HG02623 (cell line): ENCODE data around the gene MPDZ.

Source experiments
- ATAC-seq: cut with Tn5 transposase; IDR thresholded peaks from one replicate; pipeline ENCODE4 v1.9.1; 2021; ENCODE audit warnings: moderate library complexity; ENCODE audit not compliant: unreplicated experiment

MPDZ gene

DNA sequence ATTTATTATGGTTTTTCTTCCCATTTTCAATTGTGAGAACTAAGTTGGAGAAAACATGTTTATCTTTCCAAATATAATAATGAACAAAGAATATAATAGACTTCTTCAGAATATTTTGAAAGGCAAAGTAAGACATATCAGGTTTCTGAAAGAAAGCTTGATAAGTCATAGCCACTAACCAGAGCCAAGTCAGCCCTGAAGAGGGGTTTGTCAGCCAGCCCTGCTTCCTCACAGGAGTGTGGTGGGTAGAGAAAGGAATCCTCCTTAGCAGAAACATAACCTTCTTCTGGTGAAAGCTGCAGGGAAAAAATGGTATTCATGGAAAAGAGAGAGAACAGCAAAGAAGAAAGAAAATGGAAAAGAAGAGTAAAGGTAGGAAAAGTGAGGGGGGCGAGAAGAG lies 93.4 kb downstream of the MPDZ start:
- no peak for ATAC-seq

DNA sequence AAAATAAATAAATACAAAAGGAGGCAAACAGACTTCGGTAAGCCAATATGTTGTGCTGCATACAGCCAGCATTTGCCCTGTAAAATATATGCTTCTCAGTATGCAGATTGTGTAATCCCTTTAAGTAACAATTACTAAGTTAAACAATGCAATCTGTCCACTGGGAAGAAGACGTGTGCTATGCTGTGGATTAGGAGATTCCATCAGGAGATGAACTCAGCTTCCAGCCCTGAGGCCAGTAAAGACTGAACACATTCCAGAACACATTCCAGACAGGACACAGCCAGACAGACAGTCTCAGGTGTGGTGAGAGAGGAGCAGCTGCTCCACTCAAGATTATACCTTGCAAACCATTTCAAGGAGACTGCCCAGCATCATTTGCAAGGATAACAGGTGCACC lies 97.8 kb downstream of the MPDZ start:
- no peak for ATAC-seq

DNA sequence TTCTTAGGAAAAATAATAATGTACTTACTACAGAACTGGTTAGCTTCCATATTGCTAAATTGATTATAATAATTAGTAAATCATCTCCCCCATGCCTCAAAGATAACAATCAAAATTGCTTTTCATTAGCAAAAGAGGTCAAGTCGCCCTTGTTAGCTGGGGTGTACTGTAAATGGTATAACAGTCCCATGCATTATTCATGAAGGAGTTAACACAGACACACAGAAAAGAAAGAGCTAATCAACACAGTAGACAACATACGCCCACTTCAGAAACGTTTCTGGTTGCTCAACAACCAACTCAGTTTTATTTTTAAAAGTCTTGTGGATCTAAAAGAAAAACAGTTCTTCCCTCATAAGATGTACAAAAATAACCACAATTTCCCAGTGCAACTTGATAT lies 100.2 kb downstream of the MPDZ start:
- ATAC-seq: no peak

DNA sequence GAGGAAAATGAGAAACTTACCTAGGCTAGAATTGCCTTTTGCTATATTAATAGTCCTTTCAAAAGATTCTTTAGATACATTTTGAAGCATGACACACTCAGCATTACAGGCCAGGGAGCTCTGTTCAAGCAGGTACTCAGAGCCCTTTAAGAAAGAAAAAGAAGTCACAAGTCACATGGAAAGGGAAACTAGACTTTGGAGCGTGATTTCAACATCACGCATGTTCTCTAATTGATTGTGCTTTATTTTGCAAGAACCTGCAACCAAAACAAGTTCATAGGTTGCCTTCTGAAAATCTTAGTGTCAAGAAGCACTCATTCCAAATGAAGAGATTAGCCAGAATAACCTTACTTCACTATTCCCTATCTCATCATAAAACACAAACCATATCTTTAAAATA lies 103.8 kb downstream of the MPDZ start:
- ATAC-seq: no peak

DNA sequence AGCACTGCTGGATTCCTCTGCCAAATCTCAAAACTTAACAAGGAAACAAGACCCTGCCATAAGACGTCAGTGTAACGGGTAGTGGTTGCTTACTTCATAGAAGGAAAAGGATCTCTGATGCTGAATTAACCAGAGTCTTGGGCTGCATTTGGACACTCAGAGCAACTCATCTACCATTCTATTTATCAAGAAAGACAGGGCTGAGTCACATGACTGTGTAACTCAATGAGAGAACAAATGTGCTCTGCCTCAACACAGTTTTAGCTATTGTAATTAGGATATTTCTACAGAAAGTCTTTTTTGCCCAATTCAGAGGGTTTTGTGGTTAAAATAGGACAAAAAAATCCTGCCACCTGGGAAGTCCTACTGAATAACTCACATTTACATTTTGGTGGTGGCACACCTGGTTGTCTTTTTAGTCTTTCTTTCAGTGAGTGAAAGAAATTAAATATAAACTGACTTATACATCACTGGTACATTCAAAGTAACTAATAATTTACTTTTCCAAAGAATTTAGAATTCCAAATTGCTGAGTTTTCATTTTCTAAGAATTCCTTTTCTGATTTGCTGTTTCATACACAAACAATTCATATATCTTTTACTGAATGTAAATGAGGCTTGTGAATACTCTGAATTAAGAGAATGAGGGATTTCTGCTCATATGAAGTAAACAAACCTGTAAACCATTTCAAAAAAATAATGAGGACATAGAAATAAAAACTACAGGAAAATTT lies 104.4 kb downstream of the MPDZ start:
- ATAC-seq: no peak

DNA sequence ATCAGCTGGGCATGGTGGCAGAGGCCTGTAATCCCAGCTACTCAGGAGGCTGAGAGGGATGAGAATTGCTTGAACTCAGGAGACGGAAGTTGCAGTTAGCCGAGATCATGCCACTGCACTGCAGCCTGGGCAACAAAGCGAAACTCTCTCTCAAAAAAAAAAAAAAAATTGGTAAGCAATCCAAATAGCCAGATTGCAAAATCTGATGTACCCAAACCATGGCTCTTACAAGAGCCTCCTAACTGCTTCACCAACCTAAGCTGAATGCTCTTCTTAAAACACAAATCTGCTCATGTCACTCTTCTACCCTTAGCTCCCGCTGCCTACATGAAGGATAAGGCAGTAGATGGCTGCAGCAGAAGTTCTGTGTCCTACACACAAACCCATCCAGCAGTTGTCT lies 105.9 kb downstream of the MPDZ start:
- ATAC-seq: no peak

DNA sequence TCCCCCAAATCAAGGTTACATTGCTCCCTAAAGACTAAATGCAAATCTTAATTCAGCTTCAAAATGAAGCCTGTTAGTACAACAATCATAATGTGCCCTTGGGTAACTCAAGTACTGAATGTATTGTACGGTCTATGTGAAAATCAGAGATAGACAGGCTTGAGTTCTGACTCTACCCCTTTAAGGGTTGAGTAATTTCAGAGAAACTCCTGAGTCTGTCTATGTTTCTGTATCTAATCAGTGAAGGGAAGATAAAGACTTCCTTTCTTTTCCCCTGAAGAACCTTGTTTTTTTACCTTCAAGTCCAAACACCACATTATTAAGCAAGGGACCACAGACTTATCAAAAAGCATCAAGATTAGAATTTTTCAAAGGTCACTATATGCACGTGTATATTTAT lies 108.2 kb downstream of the MPDZ start:
- ATAC-seq: no peak

DNA sequence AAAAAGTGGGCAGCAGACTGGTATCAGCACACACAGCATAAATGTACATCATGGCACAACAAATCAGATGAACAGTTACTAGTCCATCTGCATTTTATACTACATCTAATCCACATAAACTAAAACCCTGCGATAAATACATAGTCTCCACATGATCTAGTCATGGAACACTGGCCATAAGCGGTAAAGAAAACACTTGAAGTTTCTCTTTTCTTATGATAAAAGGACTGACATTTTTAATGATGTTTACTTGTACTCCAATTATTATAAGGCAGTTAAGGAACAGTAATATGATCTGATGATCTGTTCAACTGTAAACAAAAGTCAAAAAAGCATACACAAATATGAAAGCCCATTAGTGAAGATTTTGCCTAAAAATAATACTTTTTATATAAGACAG lies 112.5 kb downstream of the MPDZ start:
- ATAC-seq: no peak

DNA sequence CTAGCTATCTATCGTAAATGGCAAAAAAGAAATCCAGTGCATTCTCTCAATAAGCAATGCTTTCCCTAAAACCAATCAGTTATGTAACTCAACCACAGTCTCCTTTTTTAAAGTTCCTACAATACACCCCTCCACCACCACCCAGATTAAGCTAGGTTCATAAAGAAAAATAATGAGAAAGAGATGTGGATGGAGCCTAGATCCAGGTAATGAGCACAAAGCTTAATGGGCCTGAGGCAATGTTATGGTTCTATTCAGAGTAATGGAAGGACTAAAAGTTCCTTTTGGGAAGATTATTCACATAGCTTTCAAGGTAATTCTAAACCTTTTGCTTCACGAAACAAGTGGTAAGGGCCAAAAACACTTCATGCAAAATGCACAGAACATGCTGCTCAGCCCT lies 113.5 kb downstream of the MPDZ start:
- ATAC-seq: no peak

DNA sequence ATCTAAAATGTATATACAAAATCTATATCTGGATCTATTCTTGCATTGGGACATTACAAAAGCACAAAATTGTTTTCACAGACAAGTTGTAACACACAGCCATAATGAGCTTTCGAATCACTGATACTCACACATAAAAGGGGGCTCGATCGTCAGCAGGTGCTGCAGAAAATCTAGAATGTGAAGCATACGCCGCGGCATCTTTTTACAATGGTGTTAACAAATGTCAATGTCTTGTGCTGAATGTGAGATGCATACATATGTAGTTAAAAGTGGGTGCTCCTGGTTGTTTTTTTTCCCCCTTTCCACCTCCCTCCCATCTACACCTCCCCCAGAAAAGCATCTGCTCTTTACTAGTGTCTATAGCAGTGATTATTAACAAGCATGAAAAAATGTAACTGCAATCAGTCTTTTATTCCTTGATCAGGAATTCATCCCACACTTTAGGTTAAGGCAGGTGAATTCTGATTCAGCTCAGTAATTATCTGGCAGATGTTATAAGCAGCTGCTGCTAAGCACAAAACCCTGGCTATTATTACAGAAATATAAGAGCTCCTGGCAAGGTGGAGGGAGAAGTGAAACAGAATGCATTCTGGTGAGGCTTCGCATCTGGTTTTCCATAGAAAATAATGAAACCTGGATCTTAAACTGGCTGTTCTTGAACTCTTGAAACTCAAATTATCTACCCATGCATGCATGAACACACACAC lies 114.1 kb downstream of the MPDZ start:
- no peak for ATAC-seq

DNA sequence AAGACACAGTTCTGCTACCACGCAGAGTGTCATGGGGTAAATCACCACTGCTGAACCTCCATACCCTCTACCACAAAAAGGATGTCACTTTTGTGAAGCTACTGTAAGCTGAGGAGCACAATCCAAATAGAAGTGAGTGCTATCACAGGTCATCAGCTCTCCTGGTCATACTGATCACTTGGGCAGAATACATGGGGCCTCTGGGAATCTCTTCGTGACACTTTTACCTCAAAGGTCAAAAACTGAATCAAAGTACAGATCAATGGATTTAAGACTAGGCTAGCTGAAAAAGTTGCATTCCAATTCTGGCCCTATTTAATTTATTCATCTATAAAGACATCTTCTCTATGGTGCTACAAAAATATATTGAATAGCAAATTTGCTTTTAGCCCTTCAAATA lies 115.5 kb downstream of the MPDZ start:
- ATAC-seq: no peak

DNA sequence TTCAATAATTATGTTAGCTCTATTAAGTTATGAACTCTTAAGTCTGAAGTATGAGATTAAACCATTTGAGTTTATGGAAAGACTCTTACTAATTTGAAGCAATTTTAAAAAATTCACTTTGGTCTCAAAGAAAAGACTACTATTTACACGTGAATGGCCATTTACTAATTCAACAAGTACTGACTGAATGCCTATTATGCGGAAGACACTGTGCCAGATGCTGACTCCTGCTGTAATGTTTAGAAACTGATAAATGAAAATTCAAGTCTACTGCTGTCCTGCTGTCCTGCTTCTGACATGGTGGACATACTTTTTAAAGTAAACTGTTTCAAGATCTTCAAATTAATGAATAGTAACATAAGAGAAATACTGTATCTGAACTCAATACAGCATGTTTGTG lies 116.2 kb downstream of the MPDZ start:
- ATAC-seq: no peak

DNA sequence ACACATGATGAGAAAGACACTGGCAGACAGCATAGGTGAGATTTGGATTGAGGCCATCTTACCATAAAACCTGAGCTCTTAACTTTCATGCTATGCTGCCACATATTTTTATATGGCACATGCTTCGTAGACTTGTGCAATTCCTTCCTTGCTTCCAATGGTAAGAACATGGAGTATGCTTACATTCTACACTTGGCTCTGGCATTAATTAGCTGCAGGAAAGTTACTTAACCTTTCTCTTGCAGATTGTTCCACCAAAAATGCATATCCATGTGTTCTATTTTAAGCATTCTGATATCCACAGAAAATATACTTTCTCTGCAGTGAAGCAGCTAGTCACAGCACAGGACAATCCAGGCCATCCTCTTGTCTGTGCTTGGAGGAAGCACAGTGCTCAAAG lies 119.4 kb downstream of the MPDZ start:
- no peak for ATAC-seq

DNA sequence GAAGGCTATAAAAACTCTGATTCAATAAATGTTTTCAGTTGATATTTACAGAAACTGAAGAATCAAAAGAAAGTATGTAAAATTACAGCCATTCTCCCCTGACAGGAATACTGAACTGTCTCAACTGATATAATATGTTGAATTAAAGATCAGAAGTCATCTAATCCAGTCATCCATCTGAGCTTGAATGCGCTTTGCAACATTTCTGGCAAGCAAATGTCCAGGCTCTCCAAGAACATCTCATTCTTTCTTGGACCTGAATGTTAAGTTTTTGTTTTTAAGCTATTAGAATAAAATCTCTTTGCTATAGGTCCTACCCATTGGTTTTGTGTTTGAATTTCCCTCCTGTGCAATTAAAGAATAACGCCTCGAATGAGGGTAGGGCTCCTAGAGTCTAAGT lies 120.5 kb downstream of the MPDZ start:
- ATAC-seq: no peak

DNA sequence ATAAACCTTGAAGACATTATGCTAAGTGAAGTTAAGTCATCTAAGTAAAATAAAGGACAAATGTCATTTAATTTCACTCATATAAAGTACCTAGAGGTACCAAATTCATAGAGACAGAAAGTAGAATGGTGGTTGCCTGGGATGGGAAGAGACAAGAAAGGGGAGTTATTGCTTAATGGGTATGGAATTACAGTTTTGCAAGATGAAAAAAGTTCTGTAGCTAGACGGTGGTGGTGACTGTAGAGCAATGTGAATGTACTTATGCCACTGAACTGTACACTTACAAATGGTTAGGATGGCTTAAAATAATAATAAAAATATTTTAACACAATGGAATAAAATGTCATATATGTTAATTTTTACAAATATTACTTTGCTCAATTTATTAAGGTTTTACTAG lies 128.0 kb downstream of the MPDZ start:
- ATAC-seq: no peak

DNA sequence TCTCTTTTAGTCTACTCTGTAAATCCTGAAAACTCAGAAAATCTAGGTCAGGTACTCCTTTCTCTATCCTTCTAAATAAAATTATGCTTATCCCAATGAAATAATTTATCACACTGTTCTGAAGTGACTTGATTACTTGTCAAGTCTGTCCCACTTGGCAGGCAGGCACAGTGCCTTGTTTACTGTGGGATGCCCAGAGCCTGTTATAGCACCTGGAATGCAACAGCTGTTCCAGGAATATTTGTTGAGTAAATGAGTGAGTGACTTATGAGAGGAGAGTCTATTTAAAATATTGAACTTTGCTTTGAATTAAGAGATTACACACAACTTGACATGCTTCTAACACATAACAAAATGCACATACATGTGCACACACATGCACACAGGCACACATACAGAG lies 130.0 kb downstream of the MPDZ start:
- ATAC-seq: no peak

DNA sequence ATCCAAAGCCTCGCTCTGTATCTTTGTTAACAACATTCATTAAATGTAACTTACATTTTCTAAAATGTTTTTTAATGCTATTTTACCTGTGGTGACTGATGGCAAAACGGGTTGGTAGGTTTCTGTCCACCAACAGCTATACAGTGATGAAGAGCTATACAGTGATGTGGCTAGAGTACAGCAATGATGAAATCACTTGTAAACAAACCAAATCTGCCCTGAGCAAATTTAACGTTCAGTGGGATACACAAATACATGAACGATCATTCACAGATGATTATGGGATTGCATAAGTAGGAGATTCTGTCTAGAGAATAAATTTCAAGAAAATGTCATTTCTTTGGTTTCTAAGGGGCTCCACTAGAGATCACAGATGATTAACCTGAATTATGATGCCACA lies 132.7 kb downstream of the MPDZ start:
- ATAC-seq: no peak

DNA sequence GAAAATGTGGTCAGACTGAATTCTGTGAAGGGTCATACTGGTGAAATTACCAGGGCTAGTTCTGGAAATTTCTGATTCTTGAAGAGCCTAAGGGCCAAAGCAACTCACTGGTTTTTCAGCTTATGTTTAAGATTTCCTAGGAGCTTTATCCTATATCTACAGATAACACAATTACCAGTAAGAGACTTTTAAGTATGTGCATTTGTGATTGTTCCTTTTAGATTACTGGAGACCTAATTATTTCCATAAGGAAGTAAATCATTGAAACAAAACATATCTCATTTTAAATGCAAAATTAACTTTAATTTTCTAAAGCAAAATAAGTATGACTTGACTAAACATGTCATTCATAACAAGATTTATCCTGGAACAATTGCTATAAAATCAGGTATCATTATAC lies 134.2 kb downstream of the MPDZ start:
- ATAC-seq: no peak

DNA sequence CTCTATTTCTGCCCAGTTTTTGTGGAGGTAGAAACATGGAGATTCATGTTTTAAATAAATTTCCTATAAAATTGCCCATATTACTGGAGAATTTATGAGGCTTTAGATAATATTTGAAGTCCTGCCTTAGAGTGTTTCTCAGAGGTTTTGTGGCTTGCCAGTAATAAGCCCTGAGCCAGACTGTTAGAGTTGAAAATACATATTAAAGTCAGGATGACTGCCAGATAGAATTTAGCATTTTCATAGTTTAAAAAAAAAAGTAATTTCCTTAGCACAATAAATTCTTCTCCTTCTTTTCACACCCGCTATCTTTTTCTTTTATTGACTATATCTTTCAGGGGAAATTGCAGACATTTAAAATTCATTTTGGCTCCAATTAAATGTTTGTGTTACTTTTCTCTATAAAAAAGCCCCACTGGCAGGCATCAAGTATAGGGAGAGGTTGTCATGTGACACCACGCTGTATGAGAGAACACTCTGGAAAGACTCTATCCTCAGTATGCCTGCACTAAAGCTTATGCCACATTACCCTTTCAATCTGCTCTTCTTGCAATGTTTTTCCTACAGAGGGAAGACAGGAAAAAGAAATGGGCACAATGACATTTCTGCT lies 135.2 kb downstream of the MPDZ start:
- no peak for ATAC-seq

DNA sequence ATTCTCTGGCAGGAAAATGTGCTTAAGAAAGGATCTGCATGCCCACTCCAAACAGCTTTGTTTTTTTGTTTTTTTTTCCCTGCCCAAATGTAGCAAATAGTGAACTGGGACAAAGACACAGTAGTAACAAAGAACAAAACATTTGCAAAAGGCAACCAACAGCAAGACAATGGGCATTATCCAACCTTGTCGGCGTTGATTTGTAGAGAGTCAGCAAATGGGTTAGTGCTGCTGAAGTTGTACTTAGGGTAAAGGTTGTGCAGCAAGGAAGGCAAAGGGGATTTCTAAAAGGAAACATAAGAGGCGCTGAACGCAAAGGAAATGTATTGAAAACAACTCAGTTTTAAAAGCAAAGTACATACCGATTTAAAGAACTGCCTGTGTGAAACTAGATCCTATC lies 136.2 kb downstream of the MPDZ start:
- ATAC-seq: no peak

DNA sequence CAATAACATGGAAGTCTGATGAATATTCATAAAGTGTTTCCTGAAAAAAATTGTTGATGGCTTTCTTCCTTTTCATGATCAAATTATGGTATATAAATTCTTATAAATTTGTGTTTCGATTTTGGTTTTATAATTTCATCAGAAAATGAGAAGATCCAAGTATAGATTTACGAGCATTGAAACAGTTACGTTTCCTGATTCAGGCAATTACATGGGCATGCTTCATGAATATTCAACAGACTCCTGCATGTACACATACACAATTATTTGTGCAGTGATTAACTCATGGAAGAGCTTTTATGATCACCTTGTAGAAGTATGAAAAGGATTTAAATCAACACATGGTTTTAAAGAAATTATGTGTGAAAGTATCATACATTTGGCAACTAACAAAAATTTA lies 136.7 kb downstream of the MPDZ start:
- no peak for ATAC-seq

DNA sequence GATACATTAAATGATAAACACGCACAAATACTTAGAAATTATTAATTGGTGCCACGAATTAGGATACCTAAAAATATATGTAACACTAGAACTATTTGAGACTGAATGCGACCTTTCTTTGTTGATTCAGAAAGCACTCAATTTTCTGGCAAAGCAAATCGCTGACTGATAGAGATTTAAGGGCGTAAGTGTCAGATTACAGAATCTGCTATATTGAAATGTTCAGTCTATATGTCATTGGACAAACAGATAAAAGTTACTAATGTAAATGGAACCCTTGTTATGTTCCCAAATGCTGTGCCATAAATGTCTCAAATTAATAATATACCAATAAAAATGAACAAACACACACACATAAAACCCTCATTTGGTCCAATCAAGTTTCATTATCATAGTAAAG lies 137.9 kb downstream of the MPDZ start:
- no peak for ATAC-seq
